ENCODE measurements around the gene ZNF106.

Gene ZNF106

GRCh38 chr15:42482701-42483100 lies 8.2 kb downstream of the ZNF106 start:
- DNase-seq (ENCODE audit: extremely low read depth in 1 of 2, low read depth in 1 of 2) = no peak

GRCh38 chr15:42474827-42475226 lies 16.1 kb downstream of the ZNF106 start:
- no peak for DNase-seq (ENCODE audit: extremely low read depth in 1 of 2, low read depth in 1 of 2)

GRCh38 chr15:42471002-42471401 lies 19.9 kb downstream of the ZNF106 start:
- no peak for DNase-seq (ENCODE audit: extremely low read depth in 1 of 2, low read depth in 1 of 2)

- no peak for DNase-seq (ENCODE audit: extremely low read depth in 1 of 2, low read depth in 1 of 2)
These were observed 25.3 kb downstream of the ZNF106 start for GRCh38 chr15:42465520-42466259.

- no peak for DNase-seq (ENCODE audit: extremely low read depth in 1 of 2, low read depth in 1 of 2)
These were observed 29.7 kb downstream of the ZNF106 start for GRCh38 chr15:42461261-42461660.

GRCh38 chr15:42457445-42458442 lies 33.2 kb downstream of the ZNF106 start:
- DNase-seq (ENCODE audit: extremely low read depth in 1 of 2, low read depth in 1 of 2) = no peak

GRCh38 chr15:42456971-42457370 lies 34.0 kb downstream of the ZNF106 start:
- DNase-seq (ENCODE audit: extremely low read depth in 1 of 2, low read depth in 1 of 2) = no peak

- no peak for DNase-seq (ENCODE audit: extremely low read depth in 1 of 2, low read depth in 1 of 2)
These were observed 34.4 kb downstream of the ZNF106 start for GRCh38 chr15:42456531-42456930.

- DNase-seq (ENCODE audit: extremely low read depth in 1 of 2, low read depth in 1 of 2) = no peak
These were observed 37.1 kb downstream of the ZNF106 start for GRCh38 chr15:42453826-42454225.

- DNase-seq (ENCODE audit: extremely low read depth in 1 of 2, low read depth in 1 of 2) = no peak
These were observed 40.5 kb downstream of the ZNF106 start for GRCh38 chr15:42450425-42450790.

- DNase-seq (ENCODE audit: extremely low read depth in 1 of 2, low read depth in 1 of 2) = no peak
These were observed 41.0 kb downstream of the ZNF106 start for GRCh38 chr15:42449770-42450424.

GRCh38 chr15:42448281-42448680 lies 42.7 kb downstream of the ZNF106 start:
- DNase-seq (ENCODE audit: extremely low read depth in 1 of 2, low read depth in 1 of 2) = no peak

GRCh38 chr15:42447599-42447998 lies 43.3 kb downstream of the ZNF106 start:
- DNase-seq (ENCODE audit: extremely low read depth in 1 of 2, low read depth in 1 of 2) = no peak

GRCh38 chr15:42445551-42445950 lies 45.4 kb downstream of the ZNF106 start:
- no peak for DNase-seq (ENCODE audit: extremely low read depth in 1 of 2, low read depth in 1 of 2)

GRCh38 chr15:42444415-42445063 lies 46.4 kb downstream of the ZNF106 start:
- DNase-seq (ENCODE audit: extremely low read depth in 1 of 2, low read depth in 1 of 2) = no peak

GRCh38 chr15:42427429-42428223 lies 63.3 kb downstream of the ZNF106 start:
- DNase-seq (ENCODE audit: extremely low read depth in 1 of 2, low read depth in 1 of 2) = no peak

GRCh38 chr15:42421376-42421775 lies 69.6 kb downstream of the ZNF106 start:
- DNase-seq (ENCODE audit: extremely low read depth in 1 of 2, low read depth in 1 of 2) = no peak

GRCh38 chr15:42419369-42419768 lies 71.6 kb downstream of the ZNF106 start:
- DNase-seq (ENCODE audit: extremely low read depth in 1 of 2, low read depth in 1 of 2) = no peak

- no peak for DNase-seq (ENCODE audit: extremely low read depth in 1 of 2, low read depth in 1 of 2)
These were observed 77.0 kb downstream of the ZNF106 start for GRCh38 chr15:42413920-42414319.

GRCh38 chr15:42411884-42412283 lies 79.1 kb downstream of the ZNF106 start:
- DNase-seq (ENCODE audit: extremely low read depth in 1 of 2, low read depth in 1 of 2) = no peak

Data from stimulated activated CD8-positive, alpha-beta memory T cell treated with anti-CD3 and anti-CD28 coated beads, Interleukin-7, amount 100 ng/mL, for 48 hours (primary cell).